ENCODE results near the gene SEMA6B.
"Not testable (repeated sequence)": the region's sequence is repeated elsewhere in the genome, so short reads cannot be mapped to it uniquely, and the experiment has no call there.

The SEMA6B gene

DNA sequence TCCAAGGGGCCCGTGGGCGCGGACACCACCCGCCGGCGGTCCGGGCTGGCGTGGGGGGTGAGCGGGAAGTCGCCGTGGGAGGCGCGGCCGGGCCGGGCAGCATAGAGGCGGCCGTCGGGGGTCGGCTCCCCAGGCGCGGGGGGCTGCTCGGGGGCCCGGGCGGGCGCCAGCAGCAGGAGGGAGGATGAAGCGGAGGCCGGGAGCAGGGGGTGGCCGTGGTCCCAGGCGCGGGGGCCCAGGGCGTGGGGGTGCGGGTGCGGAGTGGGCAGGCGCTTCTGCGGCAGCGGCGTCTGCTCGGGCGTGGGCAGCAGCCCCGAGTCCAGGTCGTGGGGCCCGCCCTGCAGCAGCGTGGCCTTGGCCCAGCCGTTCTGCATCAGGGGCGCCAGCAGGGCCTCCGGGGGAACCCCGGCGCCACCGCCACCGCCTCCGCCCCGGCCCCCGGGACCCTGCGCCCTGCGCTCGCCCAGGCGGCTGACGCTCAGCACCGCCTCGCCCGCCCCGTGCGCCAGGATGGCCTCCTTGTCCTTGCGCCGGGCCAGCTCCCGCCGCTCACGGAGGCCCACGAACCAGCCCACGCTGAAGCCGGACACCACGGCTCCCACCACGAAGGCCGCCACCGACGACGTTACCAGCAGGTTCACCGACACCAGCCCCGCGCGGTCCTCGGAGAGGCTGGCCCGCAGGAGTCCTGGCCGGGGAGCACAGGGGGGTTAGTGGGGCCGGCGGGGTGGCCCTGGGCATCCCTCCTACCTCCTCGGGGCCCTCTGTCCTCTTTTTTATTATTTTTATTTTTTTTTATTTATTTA lies 15.4 kb downstream of the SEMA6B start:
- DNase-seq = no peak

DNA sequence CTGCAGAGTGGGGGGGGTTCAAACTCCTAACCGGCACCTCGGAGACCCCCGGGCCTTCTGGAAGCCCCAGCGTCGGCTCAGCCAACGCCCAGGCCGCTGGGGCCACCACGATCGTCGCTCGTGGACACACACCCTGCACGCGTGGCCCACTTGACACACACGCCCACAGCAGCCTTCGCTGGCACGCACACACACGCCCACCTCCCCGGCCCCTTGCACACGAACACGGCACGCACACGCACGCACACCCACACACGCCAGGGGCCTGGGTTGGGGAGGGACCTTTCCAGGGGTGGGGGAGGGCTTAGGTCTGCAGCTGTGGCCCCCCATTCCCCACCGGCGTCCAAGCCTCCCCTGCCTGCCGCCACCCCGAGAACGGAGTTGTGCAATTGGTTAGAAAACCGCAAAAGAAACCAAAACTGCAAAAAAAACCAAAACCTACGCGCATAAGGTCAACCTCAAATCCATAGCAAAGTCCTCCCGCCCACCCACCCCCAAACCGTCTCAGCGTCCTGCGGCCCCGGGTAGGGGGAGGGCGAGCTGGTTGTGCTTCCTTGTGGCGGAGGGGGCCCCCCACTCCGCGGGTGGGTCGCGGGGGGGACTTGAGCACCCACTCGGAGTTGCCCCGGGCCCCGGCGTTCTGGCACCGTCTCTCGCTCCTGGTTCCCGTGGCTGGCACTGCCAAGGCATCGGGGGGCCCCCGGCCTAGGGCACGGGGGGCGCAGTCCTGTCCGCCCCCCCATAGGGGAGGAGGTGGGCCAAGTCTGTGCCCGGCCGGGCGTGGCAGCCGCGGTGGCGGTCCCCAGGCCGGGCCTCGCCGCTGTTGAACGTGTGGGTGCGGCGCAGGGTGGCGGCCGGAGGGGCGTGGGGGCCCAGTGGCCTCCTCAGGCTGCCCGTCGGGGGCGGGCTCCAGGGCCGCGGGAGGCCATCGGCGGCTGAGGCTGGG lies 16.3 kb downstream of the SEMA6B start:
- no peak for DNase-seq

DNA sequence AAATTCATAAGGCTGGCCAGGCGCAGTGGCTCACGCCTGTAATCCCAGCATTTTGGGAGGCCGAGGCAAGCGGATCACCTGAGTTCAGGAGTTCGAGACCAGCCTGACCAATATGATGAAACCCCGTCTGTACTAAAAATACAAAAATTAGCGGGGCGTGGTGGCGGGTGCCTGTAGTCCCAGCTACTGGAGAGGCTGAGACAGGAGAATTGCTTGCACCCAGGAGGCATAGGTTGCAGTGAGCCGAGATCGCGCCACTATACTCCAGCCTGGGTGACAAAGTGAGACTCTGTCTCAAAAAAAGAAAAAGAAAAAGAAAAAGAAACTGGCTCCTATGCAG lies 17.7 kb downstream of the SEMA6B start:
- not testable (repeated sequence) for DNase-seq

DNA sequence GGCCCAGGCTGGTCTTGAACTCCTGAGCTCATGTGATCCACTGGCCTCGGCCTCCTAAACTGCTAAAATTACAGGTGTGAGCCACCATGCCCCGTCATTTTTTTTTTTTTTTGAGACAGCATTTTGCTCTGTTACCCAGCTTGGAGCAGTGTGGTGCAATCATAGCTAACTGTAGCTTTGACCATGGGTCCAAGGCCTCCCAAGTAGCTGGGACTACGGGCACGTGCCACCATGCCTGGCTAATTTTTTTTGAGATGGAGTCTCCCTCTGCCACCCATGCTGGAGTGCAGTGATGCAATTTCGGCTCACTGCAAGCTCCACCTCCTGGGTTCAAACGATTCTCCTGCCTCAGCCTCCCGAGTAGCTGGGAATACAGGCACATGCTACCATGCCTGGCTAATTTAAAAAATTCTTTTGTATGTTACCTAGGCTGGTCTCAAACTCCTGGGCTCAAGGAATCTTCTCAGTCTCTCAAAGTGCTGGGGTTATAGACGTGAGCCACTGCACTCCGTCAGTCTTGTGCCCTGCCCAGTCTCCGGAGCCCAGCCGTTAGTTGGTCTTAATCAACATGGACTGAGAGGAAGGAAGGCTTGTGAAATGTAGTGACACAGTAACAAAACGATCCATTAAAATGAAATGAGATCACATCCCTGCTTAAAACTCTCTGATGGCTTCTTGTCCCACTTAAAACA lies 18.2 kb downstream of the SEMA6B start:
- DNase-seq = no peak

DNA sequence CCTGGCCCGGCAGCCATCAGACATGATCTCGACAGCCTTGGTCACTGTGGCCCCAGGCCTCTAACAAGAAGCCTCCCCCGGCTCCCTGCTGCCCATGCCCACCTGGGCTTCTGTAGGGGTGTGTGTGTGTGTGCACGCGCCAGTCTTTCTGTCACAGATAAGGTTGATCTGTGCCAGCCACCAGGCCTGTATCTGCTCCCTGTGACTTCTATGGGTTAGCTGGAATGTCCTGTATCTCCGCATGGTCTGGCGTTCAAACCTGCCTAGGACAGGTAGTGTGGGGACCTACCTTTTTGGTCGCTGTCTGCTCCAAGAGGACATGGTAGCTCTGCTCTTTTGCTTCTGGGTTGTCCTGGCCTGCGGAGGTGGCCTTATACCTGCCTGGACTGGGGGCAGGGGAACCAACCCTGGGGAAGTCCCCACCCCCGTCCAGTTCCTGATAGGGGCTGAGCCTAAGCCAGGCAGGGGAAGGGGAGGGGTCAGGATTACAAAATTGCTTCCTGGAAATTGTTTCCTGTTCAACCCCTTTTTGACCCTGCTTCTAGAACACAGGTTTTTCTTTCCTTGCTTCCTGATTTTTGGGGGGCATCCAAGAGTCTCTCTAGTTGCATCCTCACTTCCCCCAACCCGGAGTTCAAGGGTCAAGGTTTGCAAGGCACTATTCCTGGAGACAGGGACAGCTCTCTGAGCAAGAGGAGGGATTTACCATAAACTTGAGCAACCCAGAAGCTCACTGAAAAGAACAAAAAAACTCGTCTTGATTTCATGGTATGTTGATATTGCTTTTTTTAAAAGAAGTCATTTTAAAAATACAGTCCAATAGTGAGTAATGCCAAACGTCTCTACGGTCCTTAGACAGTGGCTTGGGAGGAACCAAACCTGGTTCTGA lies 19.5 kb downstream of the SEMA6B start, which contains the start of gene LRG1:
Gene LRG1, minus strand, starts transcription at position 344 of the 889 bp plus-strand sequence. Its CDS starts 23 bp downstream, at position 321.
- DNase-seq = peak; percentile 27

DNA sequence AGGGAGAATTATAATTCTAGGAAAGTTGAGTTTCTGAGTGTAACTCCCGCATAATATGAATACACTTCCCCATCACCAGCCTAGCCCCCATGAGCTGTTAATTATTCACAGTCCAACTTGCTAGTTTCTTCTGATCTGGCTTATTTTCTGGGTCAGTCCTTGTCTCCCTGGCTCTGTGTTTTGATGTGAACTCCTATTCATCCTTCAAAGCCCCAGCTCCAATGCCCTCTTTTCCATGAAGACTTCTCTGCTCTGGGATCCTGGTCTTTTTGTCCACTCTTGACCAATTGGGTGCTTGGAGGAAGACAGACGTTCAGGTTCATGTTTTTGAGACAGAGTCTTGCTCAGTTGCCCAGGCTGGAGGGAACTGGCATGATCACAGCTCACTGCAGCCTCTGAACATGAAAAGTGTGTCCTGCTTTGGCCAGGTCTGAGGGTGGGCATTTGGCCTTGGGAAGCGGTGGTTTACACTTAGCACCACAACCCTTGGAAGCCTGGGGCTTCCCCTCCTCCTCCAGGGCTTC lies 20.3 kb downstream of the SEMA6B start:
- no peak for DNase-seq

DNA sequence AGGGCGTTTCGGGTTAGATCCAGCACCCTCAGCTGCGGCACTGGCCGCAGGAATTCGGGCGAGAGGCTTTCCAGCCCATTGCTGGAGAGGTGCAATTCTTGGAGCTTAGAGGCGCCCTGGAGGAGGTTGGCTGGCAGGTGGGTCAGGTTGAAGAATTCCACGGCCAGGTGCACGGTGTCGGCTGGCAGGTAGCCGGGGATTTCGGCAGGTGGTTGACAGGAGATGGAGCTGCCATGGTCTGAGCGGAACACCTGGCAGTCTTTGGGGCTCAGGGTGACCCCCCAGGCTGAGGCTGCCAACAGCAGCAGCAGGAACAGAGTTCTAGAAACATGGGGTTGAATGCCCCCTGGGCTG lies 20.9 kb downstream of the SEMA6B start:
- DNase-seq = no peak

DNA sequence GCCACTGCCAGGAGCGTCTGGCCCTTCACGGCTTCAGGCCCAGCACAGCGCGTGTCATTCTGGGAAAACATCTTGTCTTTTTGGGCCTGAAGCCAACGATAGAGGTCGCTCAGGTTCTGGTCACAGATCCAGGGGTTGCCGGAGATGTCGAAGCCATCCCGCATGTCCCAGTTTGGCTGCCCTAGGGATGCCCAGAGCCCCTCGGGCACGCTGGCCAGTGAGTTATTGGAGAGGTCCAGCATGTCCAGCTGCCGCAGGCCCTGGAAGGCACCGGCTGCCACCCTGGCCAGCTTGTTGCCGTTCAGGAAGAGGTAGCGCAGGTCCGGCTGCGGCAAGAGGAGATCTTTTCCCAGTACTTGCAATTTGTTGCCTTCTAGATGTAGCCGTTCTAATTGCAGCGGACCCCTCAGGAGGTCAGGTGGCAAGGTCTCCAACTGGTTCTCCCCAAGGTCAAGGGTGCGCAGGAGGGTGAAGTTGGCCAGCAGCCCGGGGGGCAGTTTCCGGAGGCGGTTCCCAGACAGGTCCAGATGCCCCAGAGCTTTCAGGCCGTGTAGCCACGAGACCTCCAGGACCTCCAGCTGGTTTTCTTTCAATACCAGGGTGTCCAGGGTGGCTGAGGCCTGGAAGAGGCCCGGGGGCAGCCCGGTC lies 21.4 kb downstream of the SEMA6B start:
- no peak for DNase-seq

DNA sequence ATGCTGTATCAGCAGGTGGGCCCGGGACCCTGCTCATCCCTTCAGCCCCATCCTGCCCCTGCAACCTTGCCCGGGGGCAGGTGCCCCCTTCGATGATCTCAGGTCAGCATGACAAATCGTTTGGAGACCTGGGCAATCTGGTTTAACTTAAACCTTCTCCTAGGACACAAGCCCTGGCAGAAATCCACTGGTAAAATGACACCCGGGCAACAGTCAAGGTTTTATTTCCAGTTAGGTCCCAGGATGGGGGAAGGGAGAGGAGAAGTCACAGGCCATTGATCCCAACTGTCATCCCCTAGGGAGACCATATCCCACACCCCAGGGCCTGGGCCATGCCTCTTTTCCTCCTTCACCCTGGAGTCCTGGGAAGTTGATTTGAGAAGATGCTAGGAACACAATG lies 22.7 kb downstream of the SEMA6B start:
- no peak for DNase-seq

DNA sequence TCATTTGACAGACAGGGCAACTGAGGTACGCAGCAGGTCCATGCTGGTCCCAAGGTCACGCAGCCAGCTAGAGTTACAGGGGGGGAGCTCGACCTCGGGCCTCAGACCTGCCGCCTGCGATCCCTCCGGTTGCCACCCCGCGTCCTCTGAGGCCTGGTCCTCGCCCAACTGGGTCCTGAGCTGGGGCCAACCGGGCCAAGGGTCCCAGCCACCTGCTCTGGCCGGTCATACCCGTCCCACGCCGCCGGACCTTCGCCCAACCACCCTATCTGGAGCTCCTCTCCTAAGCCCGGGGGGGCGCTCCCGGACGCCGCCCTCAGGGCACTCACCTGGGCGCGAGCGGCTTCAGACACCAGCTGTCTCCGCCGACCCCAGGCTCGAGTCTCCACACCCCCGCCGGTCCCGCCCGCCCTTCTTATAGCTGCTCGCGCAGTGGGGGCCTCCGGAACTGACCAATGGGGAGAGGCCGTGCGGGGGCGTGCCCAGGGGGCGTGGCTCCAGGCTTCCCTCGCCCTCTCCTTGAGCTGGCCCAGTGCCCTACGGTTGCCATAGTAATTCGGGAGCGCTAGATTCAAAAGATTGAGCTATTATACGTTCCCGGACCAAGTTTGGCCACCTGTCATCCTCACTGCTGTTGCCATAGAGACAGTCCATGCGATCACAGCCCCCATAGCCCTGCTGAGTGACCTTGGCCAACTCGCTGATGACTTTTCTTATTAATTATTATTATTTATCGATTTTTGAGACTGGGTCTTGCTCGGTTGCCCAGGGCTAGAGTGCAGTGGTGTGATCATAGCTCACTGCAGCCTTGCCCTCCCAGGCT lies 24.4 kb downstream of the SEMA6B start, which contains the start of gene PLIN5:
Gene PLIN5, minus strand, starts transcription at position 389 of the 823 bp plus-strand sequence. CDS start 1,150 bp downstream, outside the sequence.
- peak; percentile 60 for DNase-seq

DNA sequence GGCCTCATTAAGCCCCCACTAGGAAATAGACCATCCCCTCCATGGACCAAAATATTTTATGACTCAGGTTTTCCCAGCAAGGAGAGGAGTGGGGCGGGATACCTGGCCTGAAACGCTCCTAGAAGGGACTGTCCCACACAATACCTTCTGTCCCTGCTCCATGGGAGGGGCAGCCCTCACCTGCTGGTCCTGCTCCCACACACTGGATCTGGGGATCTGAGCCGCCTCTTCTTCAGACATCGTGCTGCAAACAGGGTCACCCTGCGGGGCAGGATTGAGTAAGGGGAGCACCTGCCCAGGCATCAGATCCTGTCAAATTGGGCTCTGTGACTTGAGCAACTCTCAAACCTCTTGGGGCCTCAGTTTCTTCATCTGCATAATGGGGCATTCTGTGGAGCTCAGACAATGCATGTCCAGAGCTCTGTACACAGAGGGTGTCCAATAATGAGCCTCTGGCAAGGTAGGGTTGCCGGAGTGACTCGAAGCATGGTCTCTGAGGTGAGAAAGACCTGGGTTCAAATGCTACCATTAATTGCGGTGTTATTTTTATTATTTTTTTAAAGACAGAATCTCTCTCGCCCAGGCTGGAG lies 25.6 kb downstream of the SEMA6B start:
- no peak for DNase-seq

DNA sequence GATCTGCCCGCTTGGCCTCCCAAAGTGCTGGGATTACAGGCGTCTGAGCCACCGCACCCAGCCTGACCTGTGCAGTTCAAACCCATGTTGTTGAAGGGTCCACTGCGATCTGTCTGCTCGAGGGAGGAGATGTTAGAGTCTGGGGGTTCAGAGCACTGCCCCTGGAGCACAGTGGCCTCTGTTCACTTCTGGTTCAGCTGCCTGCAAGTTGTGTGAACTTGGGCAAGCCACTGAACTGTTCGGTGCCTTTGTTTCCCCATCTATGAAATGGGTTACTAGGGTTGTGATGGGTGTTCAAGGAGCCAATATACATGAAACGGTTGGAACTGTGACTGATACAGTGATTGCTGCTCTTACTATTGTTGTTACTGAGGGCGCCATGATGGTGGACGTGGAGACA lies 26.1 kb downstream of the SEMA6B start:
- DNase-seq = no peak

DNA sequence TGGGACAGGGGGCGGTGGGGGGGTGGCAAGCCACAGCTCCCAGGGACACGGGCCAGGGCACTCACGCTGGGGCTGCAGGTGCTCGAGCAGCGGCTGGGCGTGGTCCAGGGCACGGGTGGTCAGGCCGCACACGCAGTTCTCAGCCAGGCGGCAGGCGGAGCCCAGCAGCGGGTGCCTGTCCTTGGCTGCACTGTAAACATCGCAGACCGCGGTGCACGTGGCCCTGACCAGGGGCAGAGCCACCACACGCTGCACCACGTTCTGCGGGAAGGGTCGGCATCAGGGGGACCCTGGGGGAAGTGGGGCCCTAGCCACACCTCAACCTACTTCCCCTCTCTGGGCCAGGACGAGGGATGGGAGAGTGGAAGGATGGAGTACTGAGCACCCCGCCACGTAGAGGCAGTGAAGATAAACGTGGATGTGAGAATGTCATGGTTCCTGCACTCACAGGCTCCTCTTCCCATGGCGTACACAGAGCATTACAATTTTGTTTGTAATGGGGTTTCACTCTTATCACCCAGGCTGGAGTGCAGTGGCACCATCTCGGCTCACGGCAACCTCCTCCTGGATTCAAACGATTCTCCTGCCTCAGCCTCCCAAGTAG lies 27.8 kb downstream of the SEMA6B start:
- no peak for DNase-seq

DNA sequence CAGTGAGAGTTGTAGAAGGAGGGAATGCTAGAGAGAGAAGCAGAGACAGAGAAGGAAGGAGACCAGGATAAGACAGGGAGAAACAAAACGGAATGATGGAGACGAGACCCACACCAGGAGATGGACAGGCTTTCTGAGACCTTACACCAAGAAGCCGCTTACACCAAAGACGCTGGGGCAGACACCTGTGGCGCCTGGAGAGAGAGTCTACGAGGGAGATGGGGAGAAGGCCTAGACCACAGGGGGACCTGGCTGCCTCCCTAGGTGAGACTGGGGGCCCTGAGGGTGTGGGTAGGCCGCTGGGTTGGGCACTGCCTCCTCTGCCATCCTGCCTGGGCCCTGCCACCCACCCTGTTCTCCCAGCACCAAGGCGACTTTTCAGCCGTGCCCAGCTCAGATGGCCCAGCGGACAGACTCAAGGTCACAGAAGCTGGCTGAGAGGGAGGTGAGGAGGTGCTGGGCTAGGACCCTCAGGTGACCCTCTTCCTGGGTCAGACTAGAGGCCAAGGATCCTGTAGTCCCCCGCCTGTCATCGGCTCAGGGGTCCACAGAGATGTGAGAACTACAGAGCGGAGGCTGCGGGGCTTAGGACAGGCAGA lies 29.5 kb downstream of the SEMA6B start:
- DNase-seq = no peak

DNA sequence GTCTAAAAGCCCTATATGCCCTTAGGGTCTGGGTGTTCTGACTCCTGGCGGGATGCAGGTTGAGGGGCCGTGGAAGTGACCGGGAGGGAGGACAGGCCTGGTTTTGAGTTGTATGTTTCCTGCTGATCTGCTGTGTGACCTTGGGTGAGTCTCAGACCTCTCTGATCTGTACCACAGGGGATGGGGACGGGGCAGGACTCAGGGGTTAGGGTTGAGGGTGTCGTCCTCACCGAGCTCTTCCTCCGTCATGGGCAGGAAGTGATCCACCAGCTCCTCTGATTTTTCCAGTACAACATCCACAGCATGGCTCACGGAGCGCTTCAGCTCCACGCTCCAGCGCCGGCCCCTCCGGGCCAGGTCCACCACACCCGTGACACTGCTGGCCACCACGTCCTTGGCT lies 30.6 kb downstream of the SEMA6B start:
- DNase-seq = no peak

DNA sequence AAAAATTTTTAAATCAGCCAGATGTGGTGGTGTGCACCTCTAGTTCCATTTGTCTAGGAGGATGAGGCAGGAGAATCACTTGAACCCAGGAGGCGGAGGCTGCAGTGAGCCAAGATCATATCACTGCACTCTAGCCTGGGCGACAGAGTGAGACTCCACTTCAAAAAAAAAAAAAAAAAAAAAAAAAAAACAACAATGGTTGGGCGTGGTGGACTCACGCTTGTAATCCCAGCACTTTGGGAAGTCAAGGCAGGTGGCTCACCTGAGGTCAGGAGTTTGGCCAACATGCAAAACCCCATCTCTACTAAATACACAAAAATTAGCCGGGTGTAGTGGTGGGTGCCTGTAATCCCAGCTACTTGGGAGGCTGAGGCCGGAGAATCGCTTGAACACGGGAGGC lies 32.1 kb downstream of the SEMA6B start:
- DNase-seq = not testable (repeated sequence)

DNA sequence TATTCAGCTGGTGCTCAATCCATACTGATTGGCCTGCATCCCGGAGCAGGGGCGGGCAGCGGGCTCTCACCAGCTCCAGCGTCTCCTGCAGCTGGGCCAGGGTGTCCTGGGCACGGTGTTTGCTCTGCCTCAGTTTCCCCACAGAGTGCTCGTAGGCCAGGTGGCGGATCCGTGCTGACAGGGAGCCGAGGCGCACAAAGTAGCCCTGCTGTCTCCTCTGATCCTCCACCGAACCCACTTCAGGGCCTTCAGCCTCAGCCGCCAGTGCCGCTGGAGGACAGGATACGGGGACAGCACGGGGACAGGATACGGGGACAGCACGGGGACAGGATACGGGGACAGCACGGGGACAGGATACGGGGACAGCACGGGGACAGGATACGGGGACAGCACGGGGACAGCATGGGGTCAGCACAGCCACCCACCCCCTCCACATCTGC lies 33.9 kb downstream of the SEMA6B start:
- DNase-seq = no peak

DNA sequence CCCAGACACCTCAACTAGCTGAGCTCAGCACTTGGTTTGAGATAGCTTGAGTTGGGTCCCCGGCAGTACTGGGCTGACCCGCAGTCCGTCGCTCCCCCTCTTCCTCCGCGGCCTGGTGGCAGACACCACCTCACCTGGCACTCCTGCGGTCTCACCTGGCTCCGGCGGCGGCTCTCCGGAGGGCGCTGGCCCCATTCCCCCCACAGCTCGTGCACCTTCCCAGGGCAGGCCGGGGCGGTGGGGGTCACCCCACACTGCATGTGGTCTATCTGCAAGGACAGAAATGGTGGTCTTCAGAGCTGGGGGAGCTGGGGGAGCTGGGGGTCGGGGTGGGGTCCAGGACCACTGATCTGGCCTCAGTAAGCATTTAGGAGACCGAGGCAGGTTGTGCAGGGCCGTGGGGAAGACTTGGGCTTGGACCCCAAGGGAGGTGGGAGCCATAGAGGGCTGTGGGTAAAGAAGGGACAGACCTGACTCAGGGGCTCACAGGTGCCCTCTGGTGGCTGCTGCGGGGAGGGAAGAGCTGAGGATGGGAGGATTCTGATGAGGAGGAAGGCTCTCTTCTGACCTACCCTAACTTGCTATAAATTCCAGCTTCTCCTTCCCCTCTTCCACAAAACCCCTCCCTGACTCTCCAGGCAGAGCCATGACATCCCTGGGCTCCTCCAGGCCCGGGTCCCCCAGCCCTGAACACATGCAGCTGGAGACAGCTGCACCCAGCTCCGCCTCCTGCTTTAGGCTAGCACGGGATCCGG lies 34.5 kb downstream of the SEMA6B start:
- DNase-seq = peak; percentile 85

All from activated CD4-positive, alpha-beta T cell treated with anti-CD3 and anti-CD28 coated beads for 48 hours (primary cell).